GM18873 (cell line): ENCODE data around the gene MTCL1.

Experiments
- ATAC-seq: cut with Tn5 transposase; IDR thresholded peaks from one replicate; pipeline ENCODE4 v1.9.1; 2021; ENCODE audit warnings: mild to moderate bottlenecking, moderate library complexity, moderate number of reproducible peaks; ENCODE audit not compliant: unreplicated experiment, low FRiP score

The MTCL1 gene

DNA sequence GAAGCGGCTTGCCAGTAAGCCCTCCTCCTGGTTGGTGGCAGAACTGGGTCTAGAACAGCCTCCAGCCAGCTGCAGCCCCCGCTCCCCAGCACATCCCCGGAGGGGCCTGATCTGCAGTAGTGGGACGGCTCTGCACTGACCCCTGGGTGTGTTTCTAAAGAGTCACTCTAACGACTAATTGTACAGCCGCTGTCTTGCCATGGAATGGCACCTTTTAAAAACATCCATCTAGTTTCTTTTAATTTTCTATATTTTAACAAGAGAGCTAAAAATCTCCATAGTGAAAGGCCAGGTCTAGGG is 82.0 kb downstream of the MTCL1 start:
- ATAC-seq = no peak

DNA sequence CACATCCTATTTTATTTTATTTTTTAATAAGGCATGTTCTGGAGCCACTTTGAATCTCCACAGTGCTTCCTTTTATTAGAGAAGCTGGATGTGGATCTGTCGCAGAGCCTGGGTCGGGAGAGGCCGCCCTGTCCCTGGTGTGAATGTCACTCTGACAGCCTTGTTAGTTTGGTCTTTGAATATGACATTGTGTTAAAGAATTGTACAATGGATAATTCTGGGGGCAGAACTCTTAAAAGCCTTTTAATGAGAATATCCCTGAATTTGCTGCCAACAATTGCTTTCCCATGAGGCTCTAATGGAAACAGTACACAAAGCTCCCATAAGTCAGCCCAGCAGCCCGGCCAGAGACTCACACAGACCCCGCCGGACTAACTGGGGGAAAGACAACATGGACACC is 82.4 kb downstream of the MTCL1 start:
- ATAC-seq = no peak

DNA sequence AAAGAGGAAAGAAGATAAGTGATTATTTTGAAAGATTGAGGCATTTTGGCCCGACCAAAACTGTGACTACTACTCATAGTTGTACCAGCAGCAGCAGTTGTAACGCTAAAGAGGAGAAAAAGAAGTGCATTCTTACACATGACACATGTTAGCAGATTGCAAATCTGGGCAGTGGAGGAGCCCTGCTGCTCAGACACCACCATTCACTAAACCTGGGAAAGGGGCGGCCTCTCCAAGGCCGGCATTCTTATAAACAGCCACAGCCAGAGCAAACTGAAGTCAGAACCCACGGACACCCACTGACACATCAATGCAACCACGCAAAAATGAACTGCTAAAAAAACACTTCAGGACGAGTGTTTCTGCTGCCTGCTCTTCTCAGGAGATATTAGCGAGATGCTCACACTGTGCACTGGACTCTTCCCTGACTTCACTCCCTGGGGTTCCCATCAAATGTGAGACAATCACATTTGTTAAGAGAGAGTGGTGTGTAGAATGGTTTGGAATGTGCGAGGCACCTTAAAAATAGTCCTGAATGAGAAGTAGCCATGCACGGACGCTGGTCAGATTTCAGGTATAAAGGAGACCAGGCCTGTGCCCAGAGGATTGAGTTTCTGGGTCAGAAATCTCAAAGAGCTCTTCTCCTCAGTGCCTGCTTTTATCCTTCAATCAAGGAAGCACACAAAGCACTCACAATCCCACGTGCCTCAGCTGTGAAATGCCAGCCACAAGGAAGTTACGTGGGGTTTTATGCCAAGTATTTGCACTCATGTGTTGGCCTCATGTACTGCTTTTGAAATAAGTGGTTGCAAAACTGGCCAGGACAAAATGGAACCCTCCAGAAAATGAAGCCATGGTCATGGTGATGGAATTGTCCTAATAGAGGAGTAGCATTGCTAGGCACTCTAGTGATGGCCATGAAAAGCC is 83.4 kb downstream of the MTCL1 start:
- no peak for ATAC-seq

DNA sequence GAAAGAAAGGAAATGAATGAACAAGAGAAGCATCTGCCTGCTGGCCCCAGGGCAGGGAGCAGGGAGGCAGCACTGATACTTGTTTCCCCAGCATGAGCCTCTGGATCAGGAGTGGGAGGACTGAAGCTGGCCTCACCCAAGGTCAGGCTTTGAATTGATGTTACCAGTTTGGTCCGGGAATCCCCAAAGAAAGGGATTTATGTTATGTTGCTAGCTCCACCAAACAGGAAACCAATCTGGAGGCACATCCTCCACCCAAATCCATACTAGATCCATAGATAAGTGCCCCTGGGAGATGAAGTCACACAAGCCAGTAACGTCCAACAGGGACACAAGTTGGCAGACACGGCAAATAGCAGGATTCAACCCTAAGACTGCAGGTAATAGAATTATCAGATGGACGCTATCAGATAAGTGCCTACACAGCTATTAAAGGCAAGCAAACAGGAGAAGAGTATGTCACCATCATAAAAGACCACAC is 85.9 kb downstream of the MTCL1 start:
- no peak for ATAC-seq

DNA sequence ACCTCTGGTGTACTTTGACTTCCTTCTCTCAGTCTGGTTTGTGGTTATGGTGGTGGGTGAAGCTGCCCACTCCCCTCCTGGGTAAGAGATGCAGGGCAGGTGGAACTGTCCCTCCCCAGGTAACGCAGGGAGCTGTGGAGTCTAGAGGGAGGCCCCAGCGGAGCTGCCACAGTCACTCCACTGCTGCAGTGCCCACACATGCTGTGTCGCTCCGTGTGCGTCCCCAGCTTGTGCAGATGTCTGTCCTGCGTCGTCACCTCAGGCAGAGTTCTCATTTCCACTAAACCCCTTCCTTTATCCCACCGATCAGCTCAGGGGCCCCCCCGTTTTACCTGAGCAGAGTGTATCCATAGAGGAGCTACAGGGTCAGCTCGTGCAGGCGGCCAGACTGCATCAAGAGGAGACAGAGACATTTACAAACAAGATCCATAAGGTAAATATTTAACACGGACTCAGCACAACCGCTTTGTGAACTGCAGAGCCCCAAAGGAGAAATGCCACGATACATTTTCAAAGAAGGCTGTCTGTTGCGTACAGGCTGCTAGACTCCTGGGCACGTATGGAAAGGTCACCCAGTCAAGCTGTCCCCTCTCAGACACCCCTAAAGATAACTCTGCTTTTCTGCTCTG is 87.4 kb downstream of the MTCL1 start:
- no peak for ATAC-seq

DNA sequence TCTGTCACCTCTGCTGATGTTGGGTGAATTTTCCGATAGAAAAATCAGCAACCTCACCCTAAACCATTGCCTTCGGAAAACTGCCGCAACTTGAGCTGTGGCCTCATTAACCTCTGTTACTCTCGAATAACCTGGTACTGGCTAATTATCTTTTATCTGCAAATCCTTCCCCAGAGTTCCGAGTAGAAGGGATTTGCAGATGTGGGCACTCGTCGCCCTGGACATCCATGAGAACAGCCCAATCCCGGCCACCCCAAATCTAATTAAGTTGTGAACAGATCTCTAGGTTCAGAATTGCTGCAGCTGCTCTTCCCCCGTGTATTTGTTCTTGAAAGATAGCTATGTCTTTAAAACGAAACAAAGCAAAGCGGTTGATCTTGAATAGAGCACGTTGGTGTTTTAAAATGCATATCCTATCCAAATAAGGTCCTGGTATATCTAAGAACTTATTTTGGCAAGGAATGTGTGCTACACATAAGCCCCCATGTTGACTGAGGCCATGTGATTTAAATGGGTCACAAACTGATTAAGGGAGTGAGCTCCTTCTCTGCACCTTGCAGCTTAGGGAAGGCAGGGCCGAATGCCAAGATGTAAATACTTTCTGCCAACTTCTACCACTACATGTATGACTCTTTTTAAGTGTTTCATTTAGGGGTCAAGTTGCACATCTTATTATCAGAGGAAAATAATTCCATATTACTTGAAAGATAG is 88.2 kb downstream of the MTCL1 start:
- no peak for ATAC-seq

DNA sequence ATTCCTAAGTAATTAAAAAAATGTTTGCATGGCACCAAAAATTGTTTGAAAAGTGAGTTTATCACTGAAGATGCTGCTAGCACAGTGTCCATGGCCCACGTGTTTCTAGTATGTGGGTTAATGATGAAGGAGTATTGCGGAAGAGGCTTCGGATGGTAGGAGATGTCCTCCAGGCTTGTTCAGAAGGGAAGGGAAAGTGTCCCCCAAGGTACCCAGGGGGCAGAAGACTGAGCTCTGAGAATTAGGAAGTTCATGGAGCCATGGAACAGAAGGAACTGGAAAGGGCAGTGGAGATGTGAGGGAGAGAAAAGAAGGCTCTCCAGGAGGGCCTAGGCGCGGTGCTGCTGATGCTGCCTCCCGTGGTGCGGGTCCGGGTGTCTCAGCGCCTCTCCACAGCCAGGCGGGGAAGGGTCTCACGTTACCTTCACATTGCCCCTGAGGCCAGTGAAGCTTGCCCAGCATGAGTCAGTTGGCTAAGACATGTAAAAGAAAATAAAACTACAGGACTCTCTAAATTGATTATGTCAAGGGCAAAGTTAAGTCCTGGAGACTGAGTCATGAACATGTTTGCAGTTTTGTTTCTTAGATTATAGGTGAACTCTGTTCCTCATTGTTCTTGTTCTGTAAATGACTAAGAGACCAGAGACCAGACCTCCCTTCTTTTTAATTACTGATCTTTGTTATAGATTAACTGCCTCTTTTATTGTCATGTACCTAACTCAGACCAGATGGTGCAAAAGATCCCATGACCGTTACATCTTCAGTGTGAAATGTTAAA is 89.0 kb downstream of the MTCL1 start:
- peak; percentile 65 for ATAC-seq

DNA sequence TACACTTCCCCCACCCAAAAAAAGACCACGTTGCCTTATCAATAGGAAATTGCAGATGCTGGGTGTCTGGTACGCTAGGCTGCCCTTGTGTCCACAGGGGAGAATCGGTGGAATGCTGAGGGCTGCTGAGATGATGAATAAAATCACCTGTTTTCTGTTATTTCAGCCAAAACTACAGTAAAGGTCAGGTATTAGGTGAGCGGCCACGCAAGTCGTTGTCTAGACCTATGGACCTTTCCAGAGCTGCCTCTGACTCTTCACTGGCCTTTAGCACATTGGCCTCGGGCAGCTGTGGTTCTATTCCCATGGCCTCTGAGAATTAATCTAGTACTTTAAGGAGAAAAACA is 89.6 kb downstream of the MTCL1 start:
- ATAC-seq = no peak

DNA sequence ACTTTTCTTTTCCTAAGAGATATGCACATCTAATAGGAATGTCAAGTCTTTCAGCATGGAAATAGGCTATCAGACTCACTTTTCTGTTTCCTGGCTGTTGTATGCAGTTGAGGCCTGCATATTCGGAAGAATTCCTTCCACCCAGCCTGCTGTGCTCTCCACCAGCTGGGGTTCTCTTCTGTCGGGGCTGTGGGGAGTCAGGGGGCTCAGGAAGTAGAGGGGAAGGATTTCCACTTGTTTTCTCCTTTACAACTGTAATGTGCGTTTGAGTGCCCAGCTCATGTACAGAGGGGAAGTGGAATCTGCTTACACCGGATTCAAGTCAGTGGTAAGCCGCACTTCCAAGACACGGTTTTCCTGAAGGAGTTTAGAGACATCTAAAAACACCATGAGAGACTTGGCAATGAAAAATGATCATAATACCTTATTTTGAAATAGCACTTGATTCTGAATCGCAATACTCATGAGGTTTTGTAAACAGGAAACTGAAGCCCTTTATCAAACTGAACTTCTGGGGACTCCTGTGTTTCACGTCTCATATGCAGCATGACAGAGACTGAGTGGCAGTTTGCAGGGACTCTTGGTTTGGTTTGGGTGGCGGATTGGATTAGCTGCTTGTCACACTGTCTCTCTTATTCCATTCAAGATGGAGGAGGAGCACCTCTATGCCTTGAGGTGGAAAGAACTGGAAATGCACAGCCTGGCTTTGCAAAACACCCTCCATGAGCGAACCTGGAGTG is 90.4 kb downstream of the MTCL1 start:
- no peak for ATAC-seq

DNA sequence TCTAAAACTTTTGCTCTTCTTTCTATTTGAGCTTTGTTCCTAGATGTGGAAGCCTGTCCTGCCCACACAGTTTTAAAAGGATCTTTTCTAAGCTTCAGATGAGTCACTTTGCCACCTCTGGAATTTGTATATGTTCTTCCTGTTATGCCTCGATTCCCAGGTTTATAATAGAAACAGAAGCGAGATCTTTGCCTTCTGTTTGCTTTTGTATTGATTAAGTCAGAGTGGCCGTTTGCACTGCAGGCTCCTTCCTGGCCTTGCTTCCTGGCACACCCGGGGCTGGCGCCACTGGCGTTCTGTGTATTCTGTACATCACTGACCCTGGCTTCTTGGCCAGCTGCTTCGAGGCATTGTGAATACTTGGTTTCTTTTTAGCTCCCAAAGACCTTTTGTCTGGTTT is 91.8 kb downstream of the MTCL1 start:
- ATAC-seq = no peak

DNA sequence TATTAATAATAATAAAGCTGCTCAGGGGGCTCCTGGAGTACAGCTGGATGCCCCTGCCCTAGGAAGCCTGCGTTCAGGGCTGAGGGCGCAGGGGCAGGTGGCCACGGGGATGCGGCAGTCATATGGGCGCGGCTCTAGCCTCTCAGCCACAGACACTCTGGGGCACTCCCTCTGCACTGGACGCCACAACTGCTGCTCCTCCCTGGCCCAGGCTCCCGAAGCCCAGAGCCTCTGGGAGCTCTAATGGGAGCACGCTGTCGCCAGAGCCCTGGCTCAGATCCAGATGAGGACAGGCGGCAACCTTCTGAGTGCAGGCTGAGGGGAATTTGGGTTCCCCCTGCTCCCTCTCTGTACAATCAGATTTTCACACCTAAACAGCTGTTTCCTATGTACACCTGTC is 93.6 kb downstream of the MTCL1 start:
- ATAC-seq = no peak

DNA sequence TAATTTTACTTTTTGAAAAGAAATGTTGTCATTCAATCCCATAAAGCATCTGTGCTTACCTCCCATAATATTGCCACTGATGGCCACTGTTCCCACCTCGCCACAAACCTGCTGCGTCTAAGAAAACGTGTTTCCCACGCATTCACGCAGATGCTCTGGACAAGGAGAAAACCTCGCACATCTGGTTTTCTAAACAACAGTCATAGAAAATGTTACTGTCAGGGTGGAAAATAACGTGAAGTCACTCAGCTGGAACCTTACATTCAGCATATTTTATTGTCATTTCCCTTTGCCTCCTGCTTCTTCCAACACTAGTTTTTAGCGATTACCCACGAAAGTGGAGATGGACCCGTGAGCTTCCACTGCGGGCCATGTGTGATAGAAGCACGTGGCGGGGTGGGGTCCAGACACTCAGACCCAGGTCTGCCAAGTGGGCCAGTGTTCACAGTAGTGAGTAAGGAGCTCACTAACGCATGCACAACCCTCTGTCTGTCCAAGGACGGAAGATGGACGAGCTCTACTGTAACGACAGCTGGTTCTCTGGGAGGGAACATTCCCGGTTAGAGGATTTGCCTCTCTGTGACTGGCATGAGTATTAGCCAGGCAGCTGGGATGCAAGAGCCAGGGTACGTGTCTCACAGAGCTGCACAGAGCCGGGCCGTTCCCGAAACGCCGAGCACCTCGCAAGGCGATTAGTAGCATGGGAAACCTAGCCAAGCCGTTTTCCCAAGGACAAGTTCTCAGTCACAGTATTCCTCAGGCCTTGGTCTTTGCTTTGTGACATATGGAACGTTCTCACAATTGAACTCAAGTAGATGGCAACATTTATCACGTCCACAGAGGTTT is 94.5 kb downstream of the MTCL1 start:
- ATAC-seq = no peak

DNA sequence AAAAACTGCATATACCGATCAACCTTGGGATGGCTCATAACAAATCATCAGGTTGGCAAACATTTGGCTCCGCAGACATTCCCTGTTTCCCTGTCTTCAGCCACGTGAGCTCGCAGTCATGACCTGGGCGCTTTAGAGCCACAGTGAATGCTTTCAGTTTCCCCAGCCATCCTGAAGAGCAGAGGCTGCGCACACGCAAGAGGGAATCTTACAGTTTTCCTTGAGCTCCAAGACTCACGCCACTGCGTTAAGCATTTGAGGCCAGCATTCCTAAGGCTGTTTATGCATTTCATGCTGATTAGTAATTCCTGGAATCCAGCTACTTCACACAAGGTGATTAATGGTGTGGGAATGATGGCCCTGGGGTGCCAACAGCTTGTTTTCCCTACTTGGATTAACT is 95.1 kb downstream of the MTCL1 start:
- no peak for ATAC-seq

DNA sequence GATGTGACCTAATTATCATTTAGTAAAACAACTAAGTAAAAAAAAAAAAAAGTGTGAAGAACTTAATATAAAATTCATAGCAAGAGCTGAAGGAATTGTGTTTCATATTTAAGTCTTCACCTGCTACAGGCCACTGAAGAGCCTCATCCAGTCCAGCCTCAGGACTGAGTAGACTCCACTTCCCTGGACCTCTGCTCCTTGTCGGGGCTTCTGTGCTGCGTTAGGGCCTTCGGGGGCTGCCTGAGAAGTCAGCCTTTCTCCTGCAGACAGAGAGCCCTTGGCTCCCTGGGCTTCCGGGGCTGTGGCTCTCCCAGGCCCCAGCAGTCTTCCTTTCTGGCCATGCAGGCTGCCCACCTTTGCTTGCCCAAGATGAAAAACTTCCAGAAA is 95.5 kb downstream of the MTCL1 start:
- ATAC-seq = no peak

DNA sequence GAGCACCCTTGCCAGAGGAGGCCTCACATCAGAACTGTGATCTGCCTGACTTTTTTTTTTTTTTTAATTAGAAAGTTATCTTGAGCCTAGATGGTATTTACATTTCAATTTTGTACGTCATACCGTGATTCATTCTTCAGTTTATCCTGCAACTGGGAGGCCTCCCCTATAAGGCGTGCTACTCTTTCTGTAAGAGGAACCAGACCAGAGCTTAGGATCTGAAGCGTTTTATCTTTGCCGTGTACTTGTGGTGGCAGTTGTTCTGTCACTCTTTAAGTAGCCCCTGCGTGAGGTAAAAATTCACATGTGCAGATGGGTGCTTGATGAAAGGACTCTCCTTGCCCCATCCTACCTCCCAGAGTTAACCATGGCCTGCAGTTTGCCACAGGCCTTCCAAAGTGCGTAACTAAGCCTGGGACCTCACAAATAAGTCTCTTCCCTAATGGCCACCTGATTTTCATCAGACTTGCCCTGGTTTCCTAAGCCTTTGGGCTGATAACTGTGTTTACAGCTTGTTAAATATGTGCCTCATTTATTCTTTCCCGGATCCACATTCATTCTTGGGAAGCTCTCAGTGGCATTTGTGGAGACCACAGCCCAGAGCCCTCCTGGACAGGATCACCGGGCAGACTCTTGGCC is 96.0 kb downstream of the MTCL1 start:
- ATAC-seq = no peak

DNA sequence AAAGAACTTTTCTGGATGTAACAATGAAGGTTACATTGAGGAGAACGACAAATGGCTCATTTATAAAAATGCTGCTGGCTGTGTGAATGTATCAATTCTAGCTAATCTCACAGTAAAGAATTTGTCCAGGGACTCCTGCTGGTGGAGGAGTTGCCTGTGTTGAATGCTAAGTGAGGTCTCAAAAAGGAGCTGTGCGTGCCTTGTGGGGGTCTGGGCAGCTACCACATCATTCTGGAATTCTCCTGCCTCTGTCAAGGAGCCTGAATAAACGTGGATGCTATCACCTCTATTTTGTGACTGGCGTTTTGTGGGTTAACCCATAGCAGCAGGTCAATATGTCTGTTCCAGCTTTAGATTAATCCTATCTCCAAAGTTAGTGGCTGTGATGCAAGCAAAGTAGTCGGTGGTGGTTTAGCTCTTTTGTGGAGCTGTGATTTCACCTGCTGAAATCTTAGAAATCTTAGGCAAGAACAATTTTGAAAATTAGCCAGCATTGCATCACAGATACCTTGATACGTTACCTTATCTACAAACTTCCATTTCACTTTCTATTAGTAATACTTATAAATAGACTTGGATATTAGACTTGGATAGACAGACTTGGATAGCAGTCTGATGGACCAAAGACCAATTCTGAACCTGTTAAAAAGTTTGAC is 96.8 kb downstream of the MTCL1 start:
- ATAC-seq = no peak

DNA sequence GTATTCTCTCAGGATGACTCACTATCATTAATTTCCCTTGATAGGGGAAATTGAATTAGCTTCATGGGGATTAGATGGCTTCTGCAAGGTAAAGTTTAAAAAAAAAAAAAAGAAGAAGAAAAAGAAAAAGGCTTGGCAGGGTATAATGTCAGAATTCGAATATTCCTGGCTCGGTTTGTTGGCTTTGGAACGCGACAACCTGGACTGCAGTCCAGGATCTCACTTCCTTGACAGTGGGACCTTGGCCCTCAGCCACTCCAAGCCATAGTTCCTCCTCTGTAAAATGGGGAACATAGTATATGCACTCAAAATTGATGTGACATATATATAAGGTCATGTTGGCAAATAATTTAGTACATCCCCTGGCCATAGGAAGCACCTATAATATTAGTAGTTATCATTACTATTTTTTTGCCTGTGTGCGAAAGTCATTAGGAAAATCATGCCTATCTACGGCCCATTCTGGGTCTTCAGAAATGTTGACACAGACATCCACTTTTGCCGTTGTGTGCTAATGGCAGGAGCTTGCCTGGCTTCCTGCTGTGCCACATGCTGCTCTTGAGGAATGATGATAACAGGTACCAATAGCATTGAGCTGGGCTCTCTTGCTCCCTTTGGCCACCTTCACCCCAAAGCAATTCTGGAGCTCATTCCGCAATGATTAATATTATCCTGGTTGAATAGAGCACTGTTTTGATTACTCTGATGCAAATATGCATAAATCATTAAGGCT is 97.9 kb downstream of the MTCL1 start:
- no peak for ATAC-seq

DNA sequence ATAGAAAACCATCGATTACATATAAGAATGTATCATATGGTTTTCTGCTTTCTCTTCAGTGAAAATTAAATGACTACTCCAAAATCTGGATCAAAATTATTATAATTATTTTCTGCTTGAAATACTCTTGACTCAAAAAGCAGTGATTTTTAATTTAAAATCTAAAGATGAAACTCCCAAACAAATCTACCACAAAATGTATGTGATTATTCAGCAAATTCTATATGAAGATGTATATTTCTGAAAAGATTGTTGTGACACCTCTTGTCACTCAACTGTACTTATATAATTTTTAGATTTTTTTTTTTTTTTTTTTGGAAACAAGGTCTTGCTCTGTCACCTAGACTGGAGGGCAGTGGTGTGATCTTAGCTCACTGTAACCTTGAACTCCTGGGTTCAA is 98.6 kb downstream of the MTCL1 start:
- ATAC-seq = no peak
